Endothelial cell (in vitro differentiated cells): ENCODE results near the gene DHX40. TPM values are rescaled to one million over a fixed set of nuclear protein-coding genes. Genes with fewer than 3 reads are reported as not detected.
"Not testable (repeated sequence)": the region's sequence is repeated elsewhere in the genome, so short reads cannot be mapped to it uniquely, and the experiment has no call there.

Source experiments
- DNase-seq: peaks from one replicate; pipeline ENCODE4 v3.0.0; 2021; ENCODE audit warnings: low spot score
- H3K27ac Mint-ChIP-seq: one replicate; pipeline ENCODE4 v1.8.0; 2021; ENCODE audit warnings: mixed read lengths, inconsistent platforms; ENCODE audit not compliant: unreplicated experiment
- H3K27me3 Mint-ChIP-seq: one replicate; pipeline ENCODE4 v1.8.0; 2021; ENCODE audit warnings: mild to moderate bottlenecking, moderate library complexity, mixed read lengths, inconsistent platforms; ENCODE audit not compliant: unreplicated experiment
- H3K36me3 Mint-ChIP-seq: one replicate; pipeline ENCODE4 v1.8.0; 2021; ENCODE audit warnings: mild to moderate bottlenecking, low read depth, mixed read lengths, inconsistent platforms; ENCODE audit not compliant: unreplicated experiment
- H3K4me1 Mint-ChIP-seq: one replicate; pipeline ENCODE4 v1.8.0; 2021; ENCODE audit warnings: mild to moderate bottlenecking, mixed read lengths, inconsistent platforms; ENCODE audit not compliant: unreplicated experiment
- H3K4me3 Mint-ChIP-seq: one replicate; pipeline ENCODE4 v1.8.0; 2021; ENCODE audit warnings: mild to moderate bottlenecking, mixed read lengths, inconsistent platforms; ENCODE audit not compliant: unreplicated experiment
- H3K9me3 Mint-ChIP-seq: one replicate; pipeline ENCODE4 v1.8.0; 2021; ENCODE audit warnings: mixed read lengths, inconsistent platforms; ENCODE audit not compliant: unreplicated experiment
- total RNA-seq: library from RNA; stranded (reverse); fragmentation: NEBNext Ultra II Directional; extraction: Animal tissue kit (Norgen Biotek cat#: 25700); gene quantifications from one replicate; pipeline ENCODE4 v1.2.1, GENCODE V29; 2021; ENCODE audit not compliant: unreplicated experiment
- TF ChIP-seq, protein P1 (sequence below): fragments of 200-600 bp; sonication (generic); IDR thresholded peaks from one replicate; pipeline ENCODE4 v1.5.0; 2021; ENCODE audit warnings: antibody characterized with exemption; ENCODE audit not compliant: unreplicated experiment

The DHX40 gene
- total RNA-seq, 1 donor from 2014 or later = 26.3 TPM

DNA sequence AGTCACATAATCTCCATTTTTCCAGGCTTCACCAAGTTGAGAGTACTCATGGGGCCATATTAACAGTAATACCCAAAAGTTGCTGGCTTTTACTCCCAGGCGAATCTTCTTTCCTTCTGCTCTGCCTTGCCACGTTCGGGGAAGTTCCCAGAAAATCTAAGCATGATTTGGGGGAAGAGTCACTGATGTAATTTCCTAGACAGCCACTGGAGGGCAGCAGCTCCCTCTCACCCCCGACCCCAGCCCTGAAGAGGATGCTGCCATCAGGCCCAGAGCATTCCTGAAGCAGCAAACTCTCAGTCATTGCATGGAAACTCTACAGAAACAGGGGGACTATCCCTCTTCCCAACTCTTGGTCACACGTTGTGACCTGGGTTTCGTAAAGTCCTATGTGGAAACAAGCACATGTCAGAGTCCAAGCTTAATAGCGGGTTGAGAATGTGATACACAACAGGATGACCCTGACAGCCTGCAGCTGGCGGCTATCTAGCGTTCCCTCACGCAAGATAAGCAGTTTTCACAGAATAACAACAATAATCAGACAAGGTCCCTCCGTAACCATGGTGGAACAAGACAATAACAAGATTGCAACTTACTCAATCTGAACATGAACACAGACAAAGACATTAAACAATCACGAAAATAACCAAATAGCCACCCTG lies 43.8 kb upstream of the DHX40 start:
- H3K4me1 Mint-ChIP-seq = no peaks in the 10 kb centered on the region
- no peaks in the 10 kb centered on the region for H3K9me3 Mint-ChIP-seq
- H3K4me3 Mint-ChIP-seq = no peak overlapping the region
- H3K27ac Mint-ChIP-seq = no peak overlapping the region
- TF ChIP-seq, protein P1, sequence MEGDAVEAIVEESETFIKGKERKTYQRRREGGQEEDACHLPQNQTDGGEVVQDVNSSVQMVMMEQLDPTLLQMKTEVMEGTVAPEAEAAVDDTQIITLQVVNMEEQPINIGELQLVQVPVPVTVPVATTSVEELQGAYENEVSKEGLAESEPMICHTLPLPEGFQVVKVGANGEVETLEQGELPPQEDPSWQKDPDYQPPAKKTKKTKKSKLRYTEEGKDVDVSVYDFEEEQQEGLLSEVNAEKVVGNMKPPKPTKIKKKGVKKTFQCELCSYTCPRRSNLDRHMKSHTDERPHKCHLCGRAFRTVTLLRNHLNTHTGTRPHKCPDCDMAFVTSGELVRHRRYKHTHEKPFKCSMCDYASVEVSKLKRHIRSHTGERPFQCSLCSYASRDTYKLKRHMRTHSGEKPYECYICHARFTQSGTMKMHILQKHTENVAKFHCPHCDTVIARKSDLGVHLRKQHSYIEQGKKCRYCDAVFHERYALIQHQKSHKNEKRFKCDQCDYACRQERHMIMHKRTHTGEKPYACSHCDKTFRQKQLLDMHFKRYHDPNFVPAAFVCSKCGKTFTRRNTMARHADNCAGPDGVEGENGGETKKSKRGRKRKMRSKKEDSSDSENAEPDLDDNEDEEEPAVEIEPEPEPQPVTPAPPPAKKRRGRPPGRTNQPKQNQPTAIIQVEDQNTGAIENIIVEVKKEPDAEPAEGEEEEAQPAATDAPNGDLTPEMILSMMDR = peak; percentile 95
- H3K36me3 Mint-ChIP-seq = no peaks in the 10 kb centered on the region
- peak; percentile 75 for DNase-seq
- peaks cover 1% of the 10 kb centered on the region for H3K27me3 Mint-ChIP-seq

DNA sequence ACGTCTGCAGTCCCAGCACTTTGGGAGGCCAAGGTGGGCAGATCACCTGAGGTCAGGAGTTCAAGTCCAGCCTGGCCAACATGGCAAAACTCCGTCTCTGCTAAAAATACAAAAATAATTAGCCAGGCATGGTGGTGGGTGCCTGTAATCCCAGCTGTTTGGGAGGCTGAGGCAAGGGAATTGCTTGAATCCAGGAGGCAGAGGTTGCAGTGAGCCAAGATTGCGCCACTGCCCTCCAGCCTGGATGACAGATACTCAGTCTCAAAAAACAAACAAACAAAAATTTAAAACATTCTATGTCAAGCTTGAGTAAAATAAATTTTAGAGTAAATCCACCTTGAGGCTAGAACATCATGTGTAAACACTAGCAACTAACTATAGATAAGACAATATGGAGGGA lies 40.5 kb upstream of the DHX40 start:
- H3K4me1 Mint-ChIP-seq, H3K27me3 Mint-ChIP-seq, DNase-seq, H3K27ac Mint-ChIP-seq, H3K4me3 Mint-ChIP-seq, H3K9me3 Mint-ChIP-seq, H3K36me3 Mint-ChIP-seq: not testable (repeated sequence)

DNA sequence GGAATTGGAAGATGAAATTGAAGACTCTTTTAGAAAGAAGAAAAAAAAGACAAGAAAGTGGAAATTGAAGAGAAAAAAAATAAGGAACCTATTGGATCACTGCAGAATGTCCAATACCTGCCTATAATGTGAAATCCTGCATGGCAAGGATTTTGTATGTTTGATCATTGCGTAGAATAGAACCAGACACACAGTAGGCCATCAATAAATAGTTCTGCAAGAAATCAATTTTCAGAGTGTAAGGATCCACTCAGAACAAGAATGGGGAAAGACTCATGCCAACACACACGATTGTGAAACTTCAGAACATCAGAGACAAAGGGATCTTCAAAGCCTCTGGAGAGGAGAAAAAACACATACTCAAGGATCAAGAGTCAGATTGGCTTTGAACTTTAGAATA lies 39.7 kb upstream of the DHX40 start:
- no peaks in the 10 kb centered on the region for H3K36me3 Mint-ChIP-seq
- no peaks in the 10 kb centered on the region for H3K9me3 Mint-ChIP-seq
- H3K4me1 Mint-ChIP-seq = no peaks in the 10 kb centered on the region
- TF ChIP-seq, protein P1 = no peak
- H3K27me3 Mint-ChIP-seq = no peaks in the 10 kb centered on the region
- DNase-seq = no peak
- H3K4me3 Mint-ChIP-seq = no peak overlapping the region
- H3K27ac Mint-ChIP-seq = no peak overlapping the region

- H3K4me3 Mint-ChIP-seq = no peak overlapping the region
- no peaks in the 10 kb centered on the region for H3K9me3 Mint-ChIP-seq
- H3K27me3 Mint-ChIP-seq = no peaks in the 10 kb centered on the region
- no peaks in the 10 kb centered on the region for H3K4me1 Mint-ChIP-seq
- H3K27ac Mint-ChIP-seq = no peak overlapping the region
- DNase-seq = no peak
- TF ChIP-seq, protein P1 = no peak
- H3K36me3 Mint-ChIP-seq = no peaks in the 10 kb centered on the region
Observed at GRCh38 chr17:59526451-59526850, 39.0 kb upstream of the DHX40 start.

DNA sequence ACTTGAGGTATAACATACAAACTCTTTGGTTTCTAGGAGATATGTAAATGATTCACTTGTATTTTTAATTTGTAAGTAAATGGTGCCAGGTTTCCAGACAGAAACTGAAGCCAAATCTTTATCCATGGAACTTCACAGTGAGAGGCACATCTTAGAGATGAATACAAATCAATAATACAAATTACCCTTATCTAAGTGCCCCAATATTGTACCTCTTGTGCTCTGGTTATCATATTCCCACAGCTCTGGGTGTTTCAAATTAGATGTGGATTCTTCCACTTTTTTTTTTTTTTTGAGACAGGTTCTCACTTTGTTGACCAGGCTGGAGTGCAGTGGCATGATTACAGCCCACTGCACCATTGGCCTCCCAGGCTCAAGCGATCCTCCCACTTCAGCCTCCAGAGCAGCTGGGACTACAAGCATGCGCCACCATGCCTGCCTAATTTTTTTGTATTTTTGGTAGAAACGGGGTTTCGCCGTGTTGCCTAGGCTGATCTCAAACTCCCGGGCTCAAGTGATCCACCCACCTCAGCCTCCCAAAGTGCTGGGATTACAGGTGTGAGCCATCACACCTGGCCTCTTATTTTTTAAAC lies 38.0 kb upstream of the DHX40 start:
- no peak overlapping the region for H3K27ac Mint-ChIP-seq
- H3K9me3 Mint-ChIP-seq = no peaks in the 10 kb centered on the region
- H3K4me1 Mint-ChIP-seq = no peaks in the 10 kb centered on the region

More for the DNA sequence above, 38.0 kb upstream of the DHX40 start:
- DNase-seq = no peak
- Mint-ChIP-seq H3K27me3 (no peaks in the 10 kb centered on the region), H3K36me3 (no peaks in the 10 kb centered on the region), H3K4me3 (no peak overlapping the region)
- TF ChIP-seq, protein P1 = no peak
